GM12875 (cell line): ENCODE results near the gene B3GLCT.

ENCODE experiments used
- H3K4me3 ChIP-seq: one replicate; pipeline ENCODE4 v1.5.1; 2011; ENCODE audit warnings: low read depth, low read length, control low read depth
- TF ChIP-seq, protein P1 (sequence below): IDR thresholded peaks from 2 replicates; pipeline ENCODE4 v1.5.1; 2011; ENCODE audit warnings: low read depth, mild to moderate bottlenecking, control low read depth, inconsistent platforms, low read length, moderate library complexity, borderline replicate concordance; ENCODE audit not compliant: insufficient read depth

The B3GLCT gene

DNA sequence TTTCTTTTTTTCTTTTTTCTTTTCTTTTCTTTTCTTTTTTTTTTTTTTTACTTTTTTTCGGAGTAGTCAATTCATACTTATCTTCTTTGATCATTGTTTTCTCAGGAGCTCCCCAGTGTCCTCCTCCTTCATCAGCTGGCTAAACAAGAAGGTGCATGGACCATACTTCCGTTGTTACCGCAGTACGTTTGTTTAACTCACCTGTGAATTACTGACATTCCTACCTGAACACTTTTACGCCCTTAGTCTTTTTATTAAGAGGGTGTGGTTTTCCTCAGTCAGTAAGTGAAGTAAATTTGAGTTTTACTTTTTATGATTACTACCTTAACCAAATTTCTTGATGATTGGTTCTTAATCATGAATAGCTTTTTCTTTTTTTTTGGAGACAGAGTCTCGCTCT lies 47.1 kb downstream of the B3GLCT start:
- H3K4me3 ChIP-seq, result no peak overlapping the region
- TF ChIP-seq, protein P1, sequence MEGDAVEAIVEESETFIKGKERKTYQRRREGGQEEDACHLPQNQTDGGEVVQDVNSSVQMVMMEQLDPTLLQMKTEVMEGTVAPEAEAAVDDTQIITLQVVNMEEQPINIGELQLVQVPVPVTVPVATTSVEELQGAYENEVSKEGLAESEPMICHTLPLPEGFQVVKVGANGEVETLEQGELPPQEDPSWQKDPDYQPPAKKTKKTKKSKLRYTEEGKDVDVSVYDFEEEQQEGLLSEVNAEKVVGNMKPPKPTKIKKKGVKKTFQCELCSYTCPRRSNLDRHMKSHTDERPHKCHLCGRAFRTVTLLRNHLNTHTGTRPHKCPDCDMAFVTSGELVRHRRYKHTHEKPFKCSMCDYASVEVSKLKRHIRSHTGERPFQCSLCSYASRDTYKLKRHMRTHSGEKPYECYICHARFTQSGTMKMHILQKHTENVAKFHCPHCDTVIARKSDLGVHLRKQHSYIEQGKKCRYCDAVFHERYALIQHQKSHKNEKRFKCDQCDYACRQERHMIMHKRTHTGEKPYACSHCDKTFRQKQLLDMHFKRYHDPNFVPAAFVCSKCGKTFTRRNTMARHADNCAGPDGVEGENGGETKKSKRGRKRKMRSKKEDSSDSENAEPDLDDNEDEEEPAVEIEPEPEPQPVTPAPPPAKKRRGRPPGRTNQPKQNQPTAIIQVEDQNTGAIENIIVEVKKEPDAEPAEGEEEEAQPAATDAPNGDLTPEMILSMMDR, result no peak

- H3K4me3 ChIP-seq, result no peak overlapping the region
- TF ChIP-seq, protein P1, result no peak
Measured at GRCh38 chr13:31248361-31248760, 48.6 kb downstream of the B3GLCT start.

GRCh38 chr13:31248965-31249539 lies 49.3 kb downstream of the B3GLCT start:
- no peak overlapping the region for H3K4me3 ChIP-seq
- TF ChIP-seq, protein P1, result no peak

DNA sequence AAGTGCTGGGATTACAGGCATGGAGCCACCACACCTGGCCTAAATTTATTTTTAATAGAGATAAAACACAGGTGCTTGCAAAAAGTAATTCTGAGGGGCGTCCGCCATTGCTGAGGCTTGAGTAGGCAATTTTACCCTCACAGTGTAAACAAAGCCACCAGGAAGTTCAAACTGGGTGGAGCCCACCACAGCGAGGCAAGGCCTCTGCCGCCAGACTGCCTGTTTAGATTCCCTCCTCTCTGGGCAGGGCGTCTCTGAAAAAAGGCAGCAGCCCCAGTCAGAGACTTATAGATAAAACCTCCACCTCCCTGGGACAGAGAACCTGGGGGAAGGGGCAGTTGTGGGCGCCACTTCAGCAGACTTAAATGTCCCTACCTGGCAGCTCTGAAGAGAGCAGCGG lies 50.7 kb downstream of the B3GLCT start:
- TF ChIP-seq, protein P1, result no peak
- H3K4me3 ChIP-seq, result no peak overlapping the region

- H3K4me3 ChIP-seq, result no peak overlapping the region
- TF ChIP-seq, protein P1, result no peak
Measured at GRCh38 chr13:31261241-31261640, 61.5 kb downstream of the B3GLCT start.

DNA sequence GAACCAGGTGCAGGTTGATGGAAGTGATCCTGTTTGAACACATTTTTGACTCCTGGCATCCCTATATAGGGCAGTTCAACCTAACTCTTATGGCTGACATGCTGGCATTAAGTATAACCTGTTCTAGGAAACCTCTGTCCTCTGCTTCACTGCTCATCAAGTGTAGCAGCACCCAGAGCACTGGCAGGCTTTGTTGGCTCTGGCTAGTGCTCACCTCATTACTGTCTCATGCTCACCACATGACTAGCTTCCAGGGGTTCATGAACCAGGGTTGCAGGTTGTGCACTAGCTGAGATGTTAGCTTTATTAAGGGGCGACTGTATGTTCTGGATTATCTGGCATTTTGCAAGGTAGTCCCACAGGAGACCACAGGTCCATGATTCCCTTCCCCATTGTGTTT lies 63.6 kb downstream of the B3GLCT start:
- TF ChIP-seq, protein P1, result no peak

DNA sequence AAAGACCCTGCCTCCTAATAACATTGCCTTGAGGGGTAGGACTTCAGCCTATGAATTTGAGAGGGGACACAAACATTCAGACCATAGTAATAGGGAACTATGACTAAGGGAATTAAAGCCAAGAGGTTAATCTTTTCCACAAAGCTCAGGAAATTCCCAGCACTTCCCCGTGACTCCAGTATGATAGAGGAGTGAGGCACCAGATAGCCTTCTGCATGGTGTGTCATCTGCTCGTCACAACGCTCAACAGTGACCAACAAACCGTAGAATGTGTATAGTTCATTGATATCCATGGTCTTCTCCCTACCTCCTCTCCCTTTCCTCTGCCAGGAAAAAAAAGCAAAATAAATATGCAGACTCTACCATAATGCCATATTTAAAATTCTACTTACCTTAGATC lies 64.4 kb downstream of the B3GLCT start:
- no peak overlapping the region for H3K4me3 ChIP-seq
- TF ChIP-seq, protein P1, result no peak

More for the DNA sequence above, 63.6 kb downstream of the B3GLCT start:
- no peak overlapping the region for H3K4me3 ChIP-seq
